Measurements from ENCODE around the gene ERAS. TPM values are rescaled to one million over a fixed set of nuclear protein-coding genes. Genes with fewer than 3 reads are reported as not detected.

Gene ERAS
- total RNA-seq, 4 donors from 2014 or later = not detected

DNA sequence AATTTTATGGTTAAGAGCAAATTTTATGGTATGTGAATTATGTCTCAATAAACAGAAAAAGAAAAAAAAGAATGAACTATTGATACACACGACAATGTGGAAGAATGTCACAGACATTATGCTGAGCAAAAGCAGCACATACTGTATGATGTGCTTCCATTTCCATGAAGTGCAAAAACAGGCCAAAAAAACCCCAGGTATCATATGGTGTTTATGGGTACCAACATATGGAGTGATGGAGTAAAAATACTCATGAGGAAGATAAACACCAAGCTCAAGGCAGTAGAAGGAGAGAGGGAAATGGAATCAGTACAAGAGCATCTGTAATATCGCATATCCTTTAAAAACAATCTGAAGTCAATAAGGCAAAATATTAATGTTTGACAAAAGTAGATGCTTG lies 44.1 kb upstream of the ERAS start:
- no peak for DNase-seq
- no peaks in the 10 kb centered on the region for H3K4me1 ChIP-seq
- H3K9me3 ChIP-seq = no peaks in the 10 kb centered on the region
- TF ChIP-seq POLR2A (IDR thresholded peaks at IDR 0.05) (no peak), EP300 (IDR thresholded peaks at IDR 0.05; ENCODE audit: low read depth) (no peak), POLR2AphosphoS5 (IDR thresholded peaks at IDR 0.05) (no peak)
- TF ChIP-seq, protein P1, sequence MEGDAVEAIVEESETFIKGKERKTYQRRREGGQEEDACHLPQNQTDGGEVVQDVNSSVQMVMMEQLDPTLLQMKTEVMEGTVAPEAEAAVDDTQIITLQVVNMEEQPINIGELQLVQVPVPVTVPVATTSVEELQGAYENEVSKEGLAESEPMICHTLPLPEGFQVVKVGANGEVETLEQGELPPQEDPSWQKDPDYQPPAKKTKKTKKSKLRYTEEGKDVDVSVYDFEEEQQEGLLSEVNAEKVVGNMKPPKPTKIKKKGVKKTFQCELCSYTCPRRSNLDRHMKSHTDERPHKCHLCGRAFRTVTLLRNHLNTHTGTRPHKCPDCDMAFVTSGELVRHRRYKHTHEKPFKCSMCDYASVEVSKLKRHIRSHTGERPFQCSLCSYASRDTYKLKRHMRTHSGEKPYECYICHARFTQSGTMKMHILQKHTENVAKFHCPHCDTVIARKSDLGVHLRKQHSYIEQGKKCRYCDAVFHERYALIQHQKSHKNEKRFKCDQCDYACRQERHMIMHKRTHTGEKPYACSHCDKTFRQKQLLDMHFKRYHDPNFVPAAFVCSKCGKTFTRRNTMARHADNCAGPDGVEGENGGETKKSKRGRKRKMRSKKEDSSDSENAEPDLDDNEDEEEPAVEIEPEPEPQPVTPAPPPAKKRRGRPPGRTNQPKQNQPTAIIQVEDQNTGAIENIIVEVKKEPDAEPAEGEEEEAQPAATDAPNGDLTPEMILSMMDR (IDR thresholded peaks at IDR 0.05) = no peak
- H3K27ac ChIP-seq = no peak overlapping the region
- H3K36me3 ChIP-seq = no peaks in the 10 kb centered on the region
- in situ Hi-C loops (cut with MboI; ENCODE audit: low pct_ligation_motif_present in 1 of 4, low pct_unique_long_range_greater_than_20kb in 1 of 4, low sequenced_read_pairs in 3 of 4) = no loop called here
- 58 to 64% methylated on average over 2 of the region's 2 CpGs for WGBS, 2 donors (ENCODE audit: low coverage in 1 of 2)
- no peaks in the 10 kb centered on the region for H3K27me3 ChIP-seq
- H3K4me3 ChIP-seq = no peak overlapping the region
- intact Hi-C loops (cut with DNase I; ENCODE audit: low total_unique reads) = no loop called here

DNA sequence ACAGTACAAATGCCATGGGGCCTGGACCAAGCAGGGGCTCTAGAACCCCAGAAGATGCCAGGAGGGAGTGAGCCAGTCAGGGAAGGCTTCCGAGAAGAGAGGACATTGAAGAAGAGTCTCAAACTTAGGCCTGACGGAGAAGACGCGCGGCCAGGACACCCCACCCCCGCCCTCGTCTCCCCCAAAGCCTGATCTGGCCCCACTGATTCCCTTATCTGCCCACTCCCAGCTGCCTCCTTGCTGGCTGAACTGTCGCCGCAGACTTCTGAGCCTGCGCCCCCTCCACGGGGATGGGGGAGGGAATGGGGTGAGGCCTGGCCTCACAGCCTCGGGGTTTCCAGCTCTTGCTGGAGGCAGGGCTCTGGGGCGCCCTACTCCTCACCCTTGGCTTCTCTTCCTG lies 43.5 kb upstream of the ERAS start:
- intact Hi-C loops (cut with DNase I; ENCODE audit: low total_unique reads) (no loop called here), in situ Hi-C loops (cut with MboI; ENCODE audit: low pct_ligation_motif_present in 1 of 4, low pct_unique_long_range_greater_than_20kb in 1 of 4, low sequenced_read_pairs in 3 of 4) (no loop called here)
- DNase-seq = no peak
- Histone ChIP-seq H3K36me3 (no peaks in the 10 kb centered on the region), H3K9me3 (no peaks in the 10 kb centered on the region), H3K27me3 (no peaks in the 10 kb centered on the region), H3K4me1 (no peaks in the 10 kb centered on the region), H3K4me3 (no peak overlapping the region), H3K27ac (no peak overlapping the region)
- WGBS, 2 donors (ENCODE audit: low coverage in 1 of 2) = 91% methylated on average over 13 of the region's 13 CpGs; no CpG with 5 or more reads in 1 of the 2 donors
- TF ChIP-seq POLR2A (IDR thresholded peaks at IDR 0.05) (no peak), POLR2AphosphoS5 (IDR thresholded peaks at IDR 0.05) (no peak), EP300 (IDR thresholded peaks at IDR 0.05; ENCODE audit: low read depth) (no peak)
- TF ChIP-seq, protein P1 (IDR thresholded peaks at IDR 0.05) = no peak

DNA sequence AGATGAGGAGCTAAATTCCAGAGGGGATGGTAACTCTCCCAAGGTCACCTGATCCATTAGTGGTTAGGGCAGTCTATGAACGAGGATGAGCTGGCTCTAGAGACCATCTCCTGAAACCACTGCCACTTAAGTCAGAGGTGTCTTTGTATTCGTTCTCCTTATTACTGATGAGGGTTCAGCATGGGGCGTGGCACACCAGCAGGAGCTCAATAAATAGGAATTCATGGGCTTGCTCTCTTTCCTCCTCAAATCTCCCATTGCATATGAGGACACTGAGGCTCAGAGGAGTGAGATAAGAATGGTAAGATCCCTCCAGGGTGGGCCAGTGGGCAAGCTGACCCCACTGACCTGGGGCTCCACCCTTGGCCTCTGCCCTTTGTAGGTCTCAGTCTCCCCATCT lies 41.6 kb upstream of the ERAS start:
- H3K27ac ChIP-seq = no peak overlapping the region
- no peak overlapping the region for H3K4me3 ChIP-seq
- H3K9me3 ChIP-seq = no peaks in the 10 kb centered on the region
- TF ChIP-seq EP300 (IDR thresholded peaks at IDR 0.05; ENCODE audit: low read depth) = no peak
- TF ChIP-seq, protein P1 (IDR thresholded peaks at IDR 0.05) = no peak
- no peak for TF ChIP-seq POLR2AphosphoS5 (IDR thresholded peaks at IDR 0.05)
- no peak for TF ChIP-seq POLR2A (IDR thresholded peaks at IDR 0.05)
- DNase-seq = no peak
- in situ Hi-C loops (cut with MboI; ENCODE audit: low pct_ligation_motif_present in 1 of 4, low pct_unique_long_range_greater_than_20kb in 1 of 4, low sequenced_read_pairs in 3 of 4) (no loop called here), intact Hi-C loops (cut with DNase I; ENCODE audit: low total_unique reads) (no loop called here)
- no peaks in the 10 kb centered on the region for H3K36me3 ChIP-seq
- H3K27me3 ChIP-seq = no peaks in the 10 kb centered on the region
- H3K4me1 ChIP-seq = no peaks in the 10 kb centered on the region
- WGBS, 2 donors (ENCODE audit: low coverage in 1 of 2) = 42% methylated on average over 3 of the region's 3 CpGs; no CpG with 5 or more reads in 1 of the 2 donors

- H3K9me3 ChIP-seq = no peaks in the 10 kb centered on the region
- no peaks in the 10 kb centered on the region for H3K27me3 ChIP-seq
- no peaks in the 10 kb centered on the region for H3K36me3 ChIP-seq
- no peak for DNase-seq
- 70% methylated on average over 1 of the region's 1 CpG; no CpG with 5 or more reads in 1 of the 2 donors for WGBS, 2 donors (ENCODE audit: low coverage in 1 of 2)
- TF ChIP-seq, protein P1 (IDR thresholded peaks at IDR 0.05) = no peak
- TF ChIP-seq EP300 (IDR thresholded peaks at IDR 0.05; ENCODE audit: low read depth) (no peak), POLR2A (IDR thresholded peaks at IDR 0.05) (no peak), POLR2AphosphoS5 (IDR thresholded peaks at IDR 0.05) (no peak)
- intact Hi-C loops (cut with DNase I; ENCODE audit: low total_unique reads) = no loop called here
- in situ Hi-C loops (cut with MboI; ENCODE audit: low pct_ligation_motif_present in 1 of 4, low pct_unique_long_range_greater_than_20kb in 1 of 4, low sequenced_read_pairs in 3 of 4) = no loop called here
- no peak overlapping the region for H3K4me3 ChIP-seq
- no peak overlapping the region for H3K27ac ChIP-seq
- no peaks in the 10 kb centered on the region for H3K4me1 ChIP-seq
Measured at GRCh38 chrX:48785186-48785539, 41.1 kb upstream of the ERAS start.

Measured in transverse colon (tissue), 4 donors.